Effector memory CD4-positive, alpha-beta T cell (primary cell): ENCODE results near the gene TXK.

Experiments
- DNase-seq, 3 donors: peaks; one replicate each; pipeline ENCODE4 v3.0.0-alpha.2; 2020
- H3K27ac ChIP-seq: 2 replicates; pipeline ENCODE4 v1.7.0; 2013; ENCODE audit warnings: mild to moderate bottlenecking, low read length, moderate library complexity; ENCODE audit not compliant: insufficient read depth, poor library complexity, severe bottlenecking
- H3K27me3 ChIP-seq: replicated peaks from 2 replicates; pipeline ENCODE4 v1.7.0; 2013; ENCODE audit warnings: mild to moderate bottlenecking, low read length; ENCODE audit not compliant: insufficient read depth, control insufficient read depth, poor library complexity, severe bottlenecking
- H3K36me3 ChIP-seq: 2 replicates; pipeline ENCODE4 v1.7.0; 2013; ENCODE audit warnings: mild to moderate bottlenecking, low read length, moderate library complexity; ENCODE audit not compliant: control insufficient read depth, insufficient read depth
- H3K4me1 ChIP-seq: 2 replicates; pipeline ENCODE4 v1.7.0; 2013; ENCODE audit warnings: low read length, mild to moderate bottlenecking; ENCODE audit not compliant: control insufficient read depth, insufficient read depth, poor library complexity, severe bottlenecking
- H3K4me3 ChIP-seq: 2 replicates; pipeline ENCODE4 v1.7.0; 2013; ENCODE audit warnings: low read length, low read depth, mild to moderate bottlenecking; ENCODE audit not compliant: insufficient read depth, poor library complexity, severe bottlenecking
- H3K9me3 ChIP-seq: 2 replicates; pipeline ENCODE4 v1.7.0; 2013; ENCODE audit warnings: mild to moderate bottlenecking, low read length, moderate library complexity; ENCODE audit not compliant: control insufficient read depth

TXK gene

DNA sequence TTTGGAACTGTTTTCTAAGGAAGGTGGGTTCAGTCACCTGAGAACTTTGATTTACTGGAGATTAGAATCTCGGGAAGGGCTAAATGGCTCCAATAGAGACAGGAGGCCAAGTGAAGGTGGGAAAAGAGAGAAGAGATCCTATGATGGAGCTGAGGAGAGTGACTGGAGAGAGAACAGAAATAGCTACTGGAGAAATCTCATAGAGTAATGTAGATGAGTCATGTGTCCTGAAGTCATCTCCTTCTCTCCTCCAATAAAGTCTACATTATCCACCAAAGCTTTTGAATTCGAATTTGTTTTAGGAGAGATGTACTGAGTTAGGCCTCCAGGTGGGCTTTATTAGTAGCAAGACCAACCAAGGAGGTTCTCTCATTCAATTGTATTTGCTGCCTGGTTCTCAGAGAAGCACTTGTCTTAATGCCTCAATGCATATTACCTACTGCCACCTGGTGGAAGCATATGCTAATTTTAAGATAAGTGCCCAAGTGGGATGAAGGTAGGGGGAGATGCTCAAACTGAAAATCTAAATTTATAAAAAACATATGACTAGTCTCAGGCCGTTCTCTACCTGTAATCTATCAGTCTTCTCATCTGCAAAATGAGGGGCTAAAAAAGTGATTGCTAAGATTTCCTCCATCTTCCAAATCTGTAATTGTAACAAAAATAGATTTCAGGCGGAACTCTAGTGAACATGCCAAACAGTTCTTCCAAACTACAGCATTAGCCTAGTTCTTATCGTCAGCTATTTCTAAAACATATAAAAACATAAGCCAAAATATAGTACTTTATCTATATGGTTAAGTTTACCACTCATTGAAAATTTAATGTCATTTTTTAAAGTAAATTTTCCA, 24.4 kb downstream of the TXK start:
- H3K27me3 ChIP-seq: no peaks in the 10 kb centered on the region
- no peak for DNase-seq
- H3K4me3 ChIP-seq: no peak overlapping the region
- H3K36me3 ChIP-seq: peaks cover 29% of the 10 kb centered on the region
- no peaks in the 10 kb centered on the region for H3K9me3 ChIP-seq
- H3K27ac ChIP-seq: no peak overlapping the region
- H3K4me1 ChIP-seq: no peaks in the 10 kb centered on the region

DNA sequence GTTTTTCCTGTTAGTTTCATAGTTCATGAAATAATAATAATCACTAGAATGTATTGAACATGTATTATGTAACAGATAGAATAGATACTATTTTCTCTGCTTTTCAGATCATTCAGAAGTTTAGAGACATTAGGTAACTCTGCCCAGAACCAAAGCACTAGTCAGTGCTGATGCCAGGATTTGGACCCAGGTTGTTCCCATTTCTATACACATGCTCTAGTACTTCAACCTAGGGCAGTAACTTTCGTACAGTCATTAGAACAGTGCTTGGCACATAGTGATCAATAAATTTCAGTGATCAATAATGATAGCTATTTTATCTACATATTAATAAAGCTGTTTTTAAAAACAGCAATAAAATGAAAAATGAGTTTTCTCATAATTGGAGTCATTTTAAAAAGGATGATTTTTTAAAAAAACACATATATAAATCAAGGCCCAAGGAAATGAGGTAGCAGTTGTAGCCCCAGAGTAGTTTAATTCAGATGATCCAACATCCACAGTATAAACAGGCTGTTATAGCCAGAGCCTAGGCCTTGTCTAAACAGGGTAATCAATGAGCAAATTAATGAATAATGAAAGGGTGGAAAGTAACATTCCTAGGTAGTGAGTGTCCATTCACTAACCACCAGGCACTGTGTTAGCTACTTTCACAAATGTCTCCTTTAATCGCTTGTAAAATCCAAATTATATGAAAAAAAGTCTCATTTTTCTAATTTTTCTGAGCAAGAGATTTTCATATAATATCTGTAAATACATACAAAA, 25.6 kb downstream of the TXK start:
- H3K27ac ChIP-seq: no peak overlapping the region
- no peaks in the 10 kb centered on the region for H3K27me3 ChIP-seq
- no peak overlapping the region for H3K4me3 ChIP-seq
- H3K9me3 ChIP-seq: no peaks in the 10 kb centered on the region
- peaks cover 34% of the 10 kb centered on the region for H3K36me3 ChIP-seq
- H3K4me1 ChIP-seq: no peaks in the 10 kb centered on the region
- no peak for DNase-seq

- Histone ChIP-seq H3K36me3 (peaks cover 41% of the 10 kb centered on the region), H3K4me3 (no peak overlapping the region), H3K4me1 (no peaks in the 10 kb centered on the region), H3K27ac (no peak overlapping the region), H3K9me3 (no peaks in the 10 kb centered on the region), H3K27me3 (no peaks in the 10 kb centered on the region)
- DNase-seq: no peak
Observed at GRCh38 chr4:48105230-48105629, 28.8 kb downstream of the TXK start.

GRCh38 chr4:48103483-48104139, 30.4 kb downstream of the TXK start:
- Histone ChIP-seq H3K27me3 (no peaks in the 10 kb centered on the region), H3K9me3 (no peaks in the 10 kb centered on the region), H3K27ac (no peak overlapping the region), H3K4me1 (no peaks in the 10 kb centered on the region), H3K36me3 (peaks cover 32% of the 10 kb centered on the region), H3K4me3 (no peak overlapping the region)
- DNase-seq: no peak

GRCh38 chr4:48102303-48102702, 31.7 kb downstream of the TXK start:
- Histone ChIP-seq H3K4me1 (no peaks in the 10 kb centered on the region), H3K27me3 (no peaks in the 10 kb centered on the region), H3K9me3 (no peaks in the 10 kb centered on the region), H3K27ac (no peak overlapping the region), H3K36me3 (peaks cover 25% of the 10 kb centered on the region), H3K4me3 (no peak overlapping the region)
- DNase-seq: no peak

DNA sequence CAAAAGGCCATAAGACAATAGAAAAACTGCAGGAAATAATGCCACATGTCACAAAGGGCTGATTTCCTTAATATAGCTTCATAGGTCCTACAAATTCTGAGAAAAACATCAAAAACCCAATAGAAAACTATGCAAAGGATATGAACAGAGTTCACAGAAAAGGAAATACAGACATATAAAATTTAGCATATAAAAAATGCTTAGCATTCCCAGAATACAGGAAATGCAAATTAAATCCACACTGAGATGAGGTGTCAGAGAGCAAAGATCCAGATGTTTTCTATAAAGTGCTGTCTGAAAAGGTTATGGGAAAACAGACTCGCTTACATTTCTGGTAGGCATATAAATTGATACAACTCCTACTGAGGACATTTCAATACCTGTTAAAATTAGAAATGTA, 33.8 kb downstream of the TXK start:
- Histone ChIP-seq H3K27ac (no peak overlapping the region), H3K27me3 (no peaks in the 10 kb centered on the region), H3K4me3 (no peak overlapping the region), H3K36me3 (peaks cover 25% of the 10 kb centered on the region), H3K4me1 (no peaks in the 10 kb centered on the region), H3K9me3 (no peaks in the 10 kb centered on the region)
- DNase-seq: no peak

DNA sequence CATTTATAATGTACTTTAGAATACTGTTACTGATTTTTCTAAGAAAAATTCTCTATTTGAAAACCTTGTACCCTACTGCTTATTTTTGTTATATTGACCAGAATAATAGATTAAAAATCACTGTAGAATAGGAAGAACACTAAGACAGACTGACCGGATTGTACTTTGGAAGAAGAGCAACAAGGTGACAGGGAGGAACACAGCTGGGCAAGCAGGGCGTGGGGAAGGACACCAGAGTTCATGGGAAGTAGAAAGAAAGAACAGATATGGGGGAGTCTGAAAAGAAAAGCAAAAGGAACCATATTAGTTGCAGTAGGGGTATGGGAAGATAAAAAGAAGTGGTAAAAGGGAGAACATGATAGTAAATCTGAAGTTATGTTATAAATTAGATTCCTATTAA, 38.6 kb downstream of the TXK start:
- no peak overlapping the region for H3K27ac ChIP-seq
- H3K4me1 ChIP-seq: no peaks in the 10 kb centered on the region
- H3K27me3 ChIP-seq: no peaks in the 10 kb centered on the region
- DNase-seq: no peak
- peaks cover 52% of the 10 kb centered on the region for H3K36me3 ChIP-seq
- H3K9me3 ChIP-seq: no peaks in the 10 kb centered on the region
- no peak overlapping the region for H3K4me3 ChIP-seq

DNA sequence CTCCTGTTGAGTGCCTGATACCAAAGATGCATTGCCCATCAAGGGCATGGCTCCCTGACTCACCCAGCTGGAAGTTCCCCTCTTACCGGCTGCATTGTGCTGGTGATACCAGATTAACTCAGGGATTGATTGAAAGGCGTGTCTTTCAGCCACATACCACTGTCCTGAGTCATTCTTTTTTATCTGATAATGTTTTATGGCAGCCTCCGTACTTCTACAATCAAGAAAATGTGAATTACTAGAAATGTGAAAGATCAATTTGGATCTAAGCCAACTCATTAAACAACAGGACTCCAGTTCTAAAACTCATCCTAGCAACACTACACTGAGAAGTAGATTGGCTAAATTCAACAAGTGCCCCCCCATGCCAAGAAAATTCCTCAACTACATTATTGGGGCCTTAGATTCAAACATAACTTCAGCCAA, 40.0 kb downstream of the TXK start:
- no peak for DNase-seq

DNA sequence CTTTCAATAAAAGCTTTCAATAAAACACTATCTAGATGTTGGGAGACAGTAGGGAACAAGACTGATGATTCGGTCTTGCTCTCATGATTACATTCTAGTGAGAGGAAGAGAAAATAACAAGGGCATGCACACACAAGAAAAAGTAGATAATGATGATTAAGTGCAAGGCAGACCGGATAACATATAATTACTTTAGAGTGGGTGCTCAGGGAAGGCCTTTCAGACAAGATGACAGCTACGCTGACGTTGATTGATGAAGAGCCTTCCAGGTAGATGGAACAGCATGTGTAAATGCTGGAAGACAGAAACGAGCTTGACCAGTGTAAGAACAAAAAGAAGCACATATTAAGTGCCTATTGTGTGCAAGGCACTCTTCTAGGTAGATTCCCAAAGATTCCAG, 43.4 kb downstream of the TXK start:
- H3K27me3 ChIP-seq: no peaks in the 10 kb centered on the region
- no peak overlapping the region for H3K27ac ChIP-seq
- no peaks in the 10 kb centered on the region for H3K9me3 ChIP-seq
- no peak for DNase-seq
- H3K4me1 ChIP-seq: no peaks in the 10 kb centered on the region
- H3K4me3 ChIP-seq: no peak overlapping the region
- H3K36me3 ChIP-seq: peaks cover 61% of the 10 kb centered on the region

More for the DNA sequence above, 40.0 kb downstream of the TXK start:
- Histone ChIP-seq H3K36me3 (peaks cover 55% of the 10 kb centered on the region), H3K4me1 (no peaks in the 10 kb centered on the region), H3K27ac (no peak overlapping the region), H3K4me3 (no peak overlapping the region), H3K9me3 (no peaks in the 10 kb centered on the region), H3K27me3 (no peaks in the 10 kb centered on the region)
